A673 (cell line): Measurements from ENCODE around the gene LARGE1. TPM values are rescaled to one million over a fixed set of nuclear protein-coding genes. Genes with fewer than 3 reads are reported as not detected.

Source experiments
- BruUV-seq: library from RNA; stranded (reverse); fragments of 400-500 nt; replicated peaks from 2 replicates; lab custom pipeline; 2021; lab: Mats Ljungman, UMichigan
- CTCF ChIA-PET: fragments of 300-600 bp; sonication (Branson Sonifier 250); formaldehyde crosslinking; loops from one replicate; lab custom pipeline; 2022; ENCODE audit warnings: antibody characterized with exemption; lab: Charles Lee
- POLR2A ChIA-PET: fragments of 300-600 bp; sonication (Branson Sonifier 250); formaldehyde crosslinking; loops from one replicate; lab custom pipeline; 2022; ENCODE audit warnings: antibody characterized with exemption; ENCODE audit not compliant: low non-redundant PET; lab: Charles Lee
- DNase-seq: peaks from one replicate; pipeline ENCODE4 v3.0.0-alpha.2; 2015; ENCODE audit warnings: low spot score
- H3K27ac ChIP-seq: fragments of 200-600 bp; sonication (generic); 2 replicates; pipeline ENCODE4 v1.5.1; 2016; ENCODE audit warnings: mixed run types, low read depth, mild to moderate bottlenecking, mixed read lengths, antibody characterized with exemption, low read length; ENCODE audit not compliant: poor library complexity, severe bottlenecking
- H3K27me3 ChIP-seq: fragments of 200-600 bp; sonication (generic); replicated peaks from 2 replicates; pipeline ENCODE4 v1.6.1; 2017; ENCODE audit warnings: mixed run types, low read depth, mild to moderate bottlenecking, mixed read lengths, antibody characterized with exemption, low read length; ENCODE audit not compliant: insufficient read depth, poor library complexity
- H3K36me3 ChIP-seq: fragments of 200-600 bp; sonication (generic); 2 replicates; pipeline ENCODE4 v1.6.1; 2016; ENCODE audit warnings: mixed run types, mild to moderate bottlenecking, mixed read lengths, antibody characterized with exemption, low read length; ENCODE audit not compliant: insufficient read depth, poor library complexity, severe bottlenecking
- H3K4me1 ChIP-seq: fragments of 200-600 bp; sonication (generic); 2 replicates; pipeline ENCODE4 v1.6.1; 2017; ENCODE audit warnings: mixed run types, mild to moderate bottlenecking, mixed read lengths, antibody characterized with exemption, low read length; ENCODE audit not compliant: insufficient read depth, poor library complexity, severe bottlenecking
- H3K4me3 ChIP-seq: fragments of 200-600 bp; sonication (generic); 2 replicates; pipeline ENCODE4 v1.5.1; 2016; ENCODE audit warnings: low read depth, mixed run types, mild to moderate bottlenecking, mixed read lengths, low read length; ENCODE audit not compliant: poor library complexity, severe bottlenecking
- H3K9me3 ChIP-seq: fragments of 200-600 bp; sonication (generic); 2 replicates; pipeline ENCODE4 v1.6.1; 2016; ENCODE audit warnings: mixed run types, low read depth, mild to moderate bottlenecking, mixed read lengths, antibody characterized with exemption, low read length; ENCODE audit not compliant: poor library complexity, severe bottlenecking
- EZH2 ChIP-seq: fragments of 200-600 bp; sonication (generic); IDR thresholded peaks from 2 replicates; pipeline ENCODE4 v1.6.1; 2017; ENCODE audit warnings: borderline replicate concordance, low read depth, mild to moderate bottlenecking, mixed read lengths, antibody characterized with exemption, low read length; ENCODE audit not compliant: poor library complexity, severe bottlenecking
- intact Hi-C: fragments of 100-400 bp; cut with micrococcal nuclease; formaldehyde crosslinking; loops from one replicate; pipeline ENCODE4 v1.10.0; 2022; ENCODE audit not compliant: unreplicated experiment
- total RNA-seq: library from RNA; stranded (reverse); gene quantifications from 2 replicates; pipeline ENCODE4 v1.2.3, GENCODE V29; 2021
- TF ChIP-seq, protein P1 (sequence below): fragments of 300-800, 200-600 bp; sonication (generic); conservative IDR thresholded peaks from 2 replicates; pipeline ENCODE4 v1.5.1; 2017; ENCODE audit warnings: low read depth, mild to moderate bottlenecking, antibody characterized with exemption, low read length, moderate library complexity, mixed read lengths

Gene LARGE1
- total RNA-seq, 1 experiment from 2014 or later, result not detected

DNA sequence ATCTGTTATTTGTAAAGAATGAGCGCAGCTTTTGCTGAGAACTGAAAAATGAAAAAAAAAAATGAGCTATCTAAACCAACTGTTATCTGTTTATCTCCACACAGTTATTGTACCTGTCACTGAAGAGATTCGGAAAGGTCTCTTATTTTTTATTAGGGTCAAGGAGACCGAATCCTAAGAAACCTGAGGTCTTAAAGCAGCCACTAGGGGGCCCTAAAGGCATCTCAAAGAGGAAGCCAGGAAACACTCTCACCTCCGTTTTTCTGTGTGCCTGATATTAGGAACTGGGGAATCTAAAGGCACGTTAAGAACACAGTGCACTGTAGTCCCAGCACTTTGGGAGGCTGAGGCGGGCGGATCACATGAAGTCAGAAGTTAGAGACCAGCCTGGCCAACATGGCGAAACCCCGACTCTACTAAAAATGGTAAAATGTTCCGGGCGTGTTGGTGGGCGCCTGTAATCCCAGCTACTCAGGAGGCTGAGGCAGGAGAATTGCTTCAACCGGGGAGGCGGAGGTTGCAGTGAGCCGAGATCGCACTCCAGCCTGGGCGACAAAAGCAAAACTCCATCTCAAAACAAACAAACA, 3.5 kb upstream of the LARGE1 start:
- H3K4me1 ChIP-seq, result no peaks in the 10 kb centered on the region
- peaks cover 36% of the 10 kb centered on the region for H3K27me3 ChIP-seq
- ChIA-PET POLR2A (no interaction called here), CTCF (no interaction called here)
- H3K36me3 ChIP-seq, result no peaks in the 10 kb centered on the region
- no peak for TF ChIP-seq EZH2
- TF ChIP-seq, protein P1, sequence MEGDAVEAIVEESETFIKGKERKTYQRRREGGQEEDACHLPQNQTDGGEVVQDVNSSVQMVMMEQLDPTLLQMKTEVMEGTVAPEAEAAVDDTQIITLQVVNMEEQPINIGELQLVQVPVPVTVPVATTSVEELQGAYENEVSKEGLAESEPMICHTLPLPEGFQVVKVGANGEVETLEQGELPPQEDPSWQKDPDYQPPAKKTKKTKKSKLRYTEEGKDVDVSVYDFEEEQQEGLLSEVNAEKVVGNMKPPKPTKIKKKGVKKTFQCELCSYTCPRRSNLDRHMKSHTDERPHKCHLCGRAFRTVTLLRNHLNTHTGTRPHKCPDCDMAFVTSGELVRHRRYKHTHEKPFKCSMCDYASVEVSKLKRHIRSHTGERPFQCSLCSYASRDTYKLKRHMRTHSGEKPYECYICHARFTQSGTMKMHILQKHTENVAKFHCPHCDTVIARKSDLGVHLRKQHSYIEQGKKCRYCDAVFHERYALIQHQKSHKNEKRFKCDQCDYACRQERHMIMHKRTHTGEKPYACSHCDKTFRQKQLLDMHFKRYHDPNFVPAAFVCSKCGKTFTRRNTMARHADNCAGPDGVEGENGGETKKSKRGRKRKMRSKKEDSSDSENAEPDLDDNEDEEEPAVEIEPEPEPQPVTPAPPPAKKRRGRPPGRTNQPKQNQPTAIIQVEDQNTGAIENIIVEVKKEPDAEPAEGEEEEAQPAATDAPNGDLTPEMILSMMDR, result peak; percentile 64
- DNase-seq, result peak; percentile 40
- BruUV-seq, result no TSS peak
- H3K9me3 ChIP-seq, result no peaks in the 10 kb centered on the region
- intact Hi-C loops, result loop anchor here (10.0 kb wide), 1 partner anchor 1101 kb away; no protein-coding TSS in a partner anchor
- no peak overlapping the region for H3K27ac ChIP-seq
- H3K4me3 ChIP-seq, result no peak overlapping the region

DNA sequence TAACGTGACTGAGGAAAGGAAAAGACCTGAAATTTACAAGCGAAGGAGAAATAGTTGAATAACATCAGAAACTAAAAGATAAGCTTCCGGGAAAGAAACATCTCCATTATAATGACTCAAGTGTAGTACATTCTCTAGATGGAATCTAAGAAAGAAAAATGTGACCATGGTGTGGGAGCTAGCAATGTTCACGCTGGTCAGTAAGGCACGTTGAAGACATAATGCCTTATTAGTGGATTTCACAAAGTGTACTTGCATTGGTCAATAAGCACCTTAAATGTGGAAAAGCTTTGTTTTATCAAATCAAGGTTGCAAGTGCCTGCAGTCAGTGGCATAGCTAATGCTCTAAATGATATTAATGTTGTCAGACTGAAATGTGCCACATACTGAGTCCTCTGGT, 2.8 kb upstream of the LARGE1 start:
- H3K4me3 ChIP-seq, result no peak overlapping the region
- no TSS peak for BruUV-seq
- H3K4me1 ChIP-seq, result no peaks in the 10 kb centered on the region
- H3K27ac ChIP-seq, result no peak overlapping the region
- DNase-seq, result no peak
- ChIA-PET CTCF (no interaction called here), POLR2A (no interaction called here)
- no peaks in the 10 kb centered on the region for H3K36me3 ChIP-seq
- H3K9me3 ChIP-seq, result no peaks in the 10 kb centered on the region
- intact Hi-C loops, result loop anchor here (10.0 kb wide), 1 partner anchor 1102 kb away; no protein-coding TSS in a partner anchor
- TF ChIP-seq, protein P1, result no peak
- no peak for TF ChIP-seq EZH2
- peaks cover 42% of the 10 kb centered on the region for H3K27me3 ChIP-seq

GRCh38 chr22:33922349-33922681, 2.0 kb upstream of the LARGE1 start:
- ChIA-PET CTCF (no interaction called here), POLR2A (no interaction called here)
- Histone ChIP-seq H3K4me1 (no peaks in the 10 kb centered on the region), H3K4me3 (no peak overlapping the region), H3K27ac (no peak overlapping the region), H3K9me3 (no peaks in the 10 kb centered on the region), H3K36me3 (no peaks in the 10 kb centered on the region), H3K27me3 (peaks cover 42% of the 10 kb centered on the region)
- intact Hi-C loops, result loop anchor here (10.0 kb wide), 1 partner anchor 1102 kb away; no protein-coding TSS in a partner anchor
- no TSS peak for BruUV-seq
- TF ChIP-seq EZH2, result no peak
- TF ChIP-seq, protein P1, result no peak
- DNase-seq, result no peak
